Thyroid gland (tissue), 4 donors: ENCODE measurements around the gene NUDT11. TPM values are rescaled to one million over a fixed set of nuclear protein-coding genes. Genes with fewer than 3 reads are reported as not detected.

Experiments
- DNase-seq, 2 donors: peaks; one replicate each; pipeline ENCODE4 v3.0.0-alpha.2; 2019
- H3K27ac ChIP-seq, 3 donors: fragments of 200-600 bp; sonication (generic); 1 replicate in 2 of 3; 2 replicates in 1 of 3; pipeline ENCODE4 v1.5.1; 2016 to 2019; ENCODE audit warnings: mild to moderate bottlenecking in 1 of 3, moderate library complexity in 1 of 3
- H3K27me3 ChIP-seq: fragments of 200-600 bp; sonication (generic); one replicate; pipeline ENCODE4 v1.5.1; 2019
- H3K36me3 ChIP-seq, 2 donors: fragments of 200-600 bp; sonication (generic); one replicate each; pipeline ENCODE4 v1.5.1; 2016 to 2019
- H3K4me1 ChIP-seq, 2 donors: fragments of 200-600 bp; sonication (generic); one replicate each; pipeline ENCODE4 v1.5.1; 2017 to 2019
- H3K4me3 ChIP-seq, 3 donors: fragments of 200-600 bp; sonication (generic); replicated peaks in 1 of 3; 1 replicate in 2 of 3; 2 replicates in 1 of 3; pipeline ENCODE4 v1.5.1; 2016; ENCODE audit warnings: mild to moderate bottlenecking in 1 of 3
- H3K9me3 ChIP-seq: fragments of 200-600 bp; sonication (generic); one replicate; pipeline ENCODE4 v1.5.1; 2017
- CTCF ChIP-seq, 6 experiments: fragments of 200-600 bp in 3 of 6; fragments of 450-650 bp in 3 of 6; sonication (generic) in 3 of 6; IDR thresholded peaks; one replicate each; pipeline ENCODE4 v1.5.1; 2016 to 2019; ENCODE audit warnings: antibody characterized with exemption in 6 of 6, mild to moderate bottlenecking in 2 of 6, inconsistent platforms in 1 of 6, moderate library complexity in 1 of 6
- POLR2A ChIP-seq, 2 donors: fragments of 450-650 bp; IDR thresholded peaks; one replicate each; pipeline ENCODE4 v1.6.1; 2017; ENCODE audit warnings: antibody characterized with exemption in 2 of 2, mild to moderate bottlenecking in 2 of 2, moderate library complexity in 1 of 2
- WGBS, 2 donors: methylation state at CpG; one replicate each; pipeline ENCODE4 v1.1.5; 2017; 5-methylcytosine and 5-hydroxymethylcytosine counted together
- intact Hi-C: fragments of 100-400 bp; cut with DNase I; formaldehyde crosslinking; loops from one replicate; pipeline ENCODE4 v1.15.1; 2023
- total RNA-seq, 4 donors: library from RNA; depleted of rRNA; stranded (reverse); fragments of >200 nt; gene quantifications; one replicate each; pipeline ENCODE4 v1.2.3, GENCODE V29; 2016

Gene NUDT11
- total RNA-seq, 4 donors from 2014 or later = 0.29 to 1.7 (median 1.4) TPM

- Histone ChIP-seq H3K9me3 (no peaks in the 10 kb centered on the region), H3K27ac (no peak overlapping the region), H3K4me3 (no peak overlapping the region), H3K4me1 (no peaks in the 10 kb centered on the region), H3K36me3 (no peaks in the 10 kb centered on the region), H3K27me3 (no peaks in the 10 kb centered on the region)
- 48 to 51% methylated on average over 15 of the region's 15 CpGs for WGBS, 2 donors
- intact Hi-C loops = no loop called here
- no peak for DNase-seq
- TF ChIP-seq CTCF (IDR thresholded peaks at IDR 0.05) (peak; percentile 6 to 69 (median 61)), POLR2A (IDR thresholded peaks at IDR 0.05) (no peak)
Observed at GRCh38 chrX:51461053-51462044, 35.0 kb downstream of the NUDT11 start.

- H3K27me3 ChIP-seq = no peaks in the 10 kb centered on the region
- intact Hi-C loops = no loop called here
- H3K36me3 ChIP-seq = no peaks in the 10 kb centered on the region
- no peaks in the 10 kb centered on the region for H3K9me3 ChIP-seq
- no peak overlapping the region for H3K4me3 ChIP-seq
- H3K27ac ChIP-seq = no peak overlapping the region
- TF ChIP-seq POLR2A (IDR thresholded peaks at IDR 0.05) (no peak), CTCF (IDR thresholded peaks at IDR 0.05) (peak in 1 of 6 experiments; percentile 25)
- no peak for DNase-seq
- H3K4me1 ChIP-seq = no peaks in the 10 kb centered on the region
- 20 to 44% methylated on average over 1 of the region's 1 CpG for WGBS, 2 donors
Observed at GRCh38 chrX:51459125-51459524, 37.3 kb downstream of the NUDT11 start.

DNA sequence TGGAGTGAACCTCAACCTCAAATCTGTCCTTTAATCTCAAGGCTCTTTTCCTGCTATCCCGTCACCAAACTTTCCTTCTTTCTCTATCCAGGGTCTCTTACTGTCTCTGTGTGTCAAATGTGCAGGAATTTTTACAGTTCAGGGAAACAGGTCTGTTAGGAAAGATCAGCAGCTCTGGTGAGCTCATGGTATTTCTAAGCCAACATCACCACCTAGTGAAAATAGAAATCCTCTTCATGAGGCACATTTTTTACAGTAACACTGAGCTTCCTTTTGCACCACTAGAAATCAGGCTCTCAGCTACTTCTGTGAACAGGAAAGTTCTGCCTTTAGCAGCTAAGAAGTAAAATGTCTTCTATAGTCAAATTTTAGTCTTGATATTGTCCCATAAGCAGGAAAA lies 39.6 kb downstream of the NUDT11 start:
- Histone ChIP-seq H3K36me3 (no peaks in the 10 kb centered on the region), H3K4me1 (no peaks in the 10 kb centered on the region), H3K4me3 (no peak overlapping the region), H3K27ac (no peak overlapping the region), H3K27me3 (no peaks in the 10 kb centered on the region), H3K9me3 (no peaks in the 10 kb centered on the region)
- WGBS, 2 donors = 0% methylated on average over 1 of the region's 1 CpG
- DNase-seq = no peak
- TF ChIP-seq POLR2A (IDR thresholded peaks at IDR 0.05) (no peak), CTCF (IDR thresholded peaks at IDR 0.05) (no peak)
- intact Hi-C loops = no loop called here

DNA sequence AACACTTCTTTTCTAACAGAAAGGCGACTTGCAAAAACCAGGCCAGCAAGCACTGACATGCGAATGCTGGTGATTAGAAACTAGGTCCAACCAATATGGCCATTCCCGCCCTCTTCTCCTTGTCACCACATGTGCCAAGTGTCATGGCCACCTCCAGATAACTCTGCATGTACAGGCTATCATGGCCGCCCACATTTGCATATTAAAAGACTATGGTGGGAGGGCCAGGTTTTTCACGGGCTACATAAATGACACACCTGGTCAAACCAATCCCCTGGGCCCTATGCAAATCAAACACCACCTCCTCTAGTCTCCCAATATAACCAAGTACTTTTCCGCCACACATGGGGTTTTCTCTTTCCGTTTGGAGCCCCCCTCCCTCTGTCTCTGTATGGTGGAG lies 40.1 kb downstream of the NUDT11 start:
- intact Hi-C loops = no loop called here
- no peak for DNase-seq
- no peaks in the 10 kb centered on the region for H3K9me3 ChIP-seq
- H3K36me3 ChIP-seq = no peaks in the 10 kb centered on the region
- no peaks in the 10 kb centered on the region for H3K27me3 ChIP-seq
- no peak overlapping the region for H3K27ac ChIP-seq
- WGBS, 2 donors = 76 to 88% methylated on average over 7 of the region's 7 CpGs
- TF ChIP-seq POLR2A (IDR thresholded peaks at IDR 0.05) (no peak), CTCF (IDR thresholded peaks at IDR 0.05) (no peak)
- no peaks in the 10 kb centered on the region for H3K4me1 ChIP-seq
- H3K4me3 ChIP-seq = no peak overlapping the region

GRCh38 chrX:51440365-51440764 lies 56.0 kb downstream of the NUDT11 start:
- Histone ChIP-seq H3K27ac (no peak overlapping the region), H3K27me3 (no peaks in the 10 kb centered on the region), H3K36me3 (no peaks in the 10 kb centered on the region), H3K4me3 (no peak overlapping the region), H3K4me1 (no peaks in the 10 kb centered on the region), H3K9me3 (no peaks in the 10 kb centered on the region)
- no peak for DNase-seq
- no peak for TF ChIP-seq CTCF (IDR thresholded peaks at IDR 0.05)
- TF ChIP-seq POLR2A (IDR thresholded peaks at IDR 0.05) = no peak
- whole genome bisulfite sequencing, 2 donors = no CpG with 5 or more reads among the region's 1 CpG
- intact Hi-C loops = no loop called here
